Hematopoietic multipotent progenitor cell treated with erythropoietin and hydrocortisone succinate and interleukin-3 and kit ligand, for 15 days (in vitro differentiated cells): ENCODE data around the gene CPEB3.

Experiments used
- DNase-seq: peaks from one replicate; pipeline ENCODE4 v3.0.0-alpha.2; 2015; ENCODE audit warnings: low spot score

Gene CPEB3

GRCh38 chr10:92103376-92104090 is 187.3 kb downstream of the CPEB3 start:
- DNase-seq, result no peak

GRCh38 chr10:92102601-92103213 is 188.2 kb downstream of the CPEB3 start:
- DNase-seq, result no peak

- DNase-seq, result no peak
These were observed 195.9 kb downstream of the CPEB3 start for GRCh38 chr10:92094960-92095359.

GRCh38 chr10:92091965-92092364 is 198.9 kb downstream of the CPEB3 start:
- no peak for DNase-seq

GRCh38 chr10:92087750-92088395 is 203.0 kb downstream of the CPEB3 start:
- DNase-seq, result peak; percentile 24

GRCh38 chr10:92082583-92083280 is 208.1 kb downstream of the CPEB3 start:
- DNase-seq, result no peak

- no peak for DNase-seq
These were observed 209.2 kb downstream of the CPEB3 start for GRCh38 chr10:92081641-92082040.

- no peak for DNase-seq
These were observed 210.6 kb downstream of the CPEB3 start for GRCh38 chr10:92080244-92080643.

GRCh38 chr10:92079003-92079402 is 211.9 kb downstream of the CPEB3 start:
- DNase-seq, result no peak

- DNase-seq, result no peak
These were observed 214.2 kb downstream of the CPEB3 start for GRCh38 chr10:92076722-92077121.

GRCh38 chr10:92075829-92076228 is 215.0 kb downstream of the CPEB3 start:
- no peak for DNase-seq

GRCh38 chr10:92074126-92074887 is 216.6 kb downstream of the CPEB3 start:
- DNase-seq, result no peak

GRCh38 chr10:92068900-92069299 is 222.0 kb downstream of the CPEB3 start:
- DNase-seq, result no peak

- no peak for DNase-seq
These were observed 224.5 kb downstream of the CPEB3 start for GRCh38 chr10:92066386-92066785.

- no peak for DNase-seq
These were observed 226.4 kb downstream of the CPEB3 start for GRCh38 chr10:92064506-92064905.

GRCh38 chr10:92062273-92062672 is 228.6 kb downstream of the CPEB3 start:
- DNase-seq, result no peak

- no peak for DNase-seq
These were observed 236.1 kb downstream of the CPEB3 start for GRCh38 chr10:92054807-92055206.

- no peak for DNase-seq
These were observed 238.1 kb downstream of the CPEB3 start for GRCh38 chr10:92052741-92053140.

- DNase-seq, result no peak
These were observed 238.8 kb downstream of the CPEB3 start for GRCh38 chr10:92052088-92052487.

GRCh38 chr10:92047215-92047614 is 243.7 kb downstream of the CPEB3 start:
- no peak for DNase-seq

- DNase-seq, result no peak
These were observed 245.2 kb downstream of the CPEB3 start for GRCh38 chr10:92045641-92046106.

GRCh38 chr10:92042541-92042940 is 248.3 kb downstream of the CPEB3 start:
- DNase-seq, result no peak
